ENCODE results near the gene TNS1.

GRCh38 chr2:217927601-217928323, 75.0 kb downstream of the TNS1 start:
- TF ChIP-seq CTCF (IDR thresholded peaks at IDR 0.05) = no peak
- no peak for TF ChIP-seq POLR2A (IDR thresholded peaks at IDR 0.05)

Measured in tibial nerve (tissue), 3 donors.